T-helper 1 cell treated with Interleukin-12 subunit alpha and Interleukin-12 subunit beta and Interleukin-4 antibody, amounts not matched to agents 30 ng/mL and 1 ng/mL, for 36 hours (primary cell): Measurements from ENCODE around the gene PYROXD2. TPM values are rescaled to one million over a fixed set of nuclear protein-coding genes. Genes with fewer than 3 reads are reported as not detected.

Experiments used
- intact Hi-C: fragments of 100-400 bp; cut with micrococcal nuclease; formaldehyde crosslinking; loops from one replicate; pipeline ENCODE4 v1.15.1; 2024
- total RNA-seq: library from RNA; stranded (reverse); gene quantifications from 2 replicates; pipeline ENCODE4 v1.2.3, GENCODE V29; 2022

The PYROXD2 gene
- total RNA-seq, 1 donor from 2014 or later, result 7.1 TPM

DNA sequence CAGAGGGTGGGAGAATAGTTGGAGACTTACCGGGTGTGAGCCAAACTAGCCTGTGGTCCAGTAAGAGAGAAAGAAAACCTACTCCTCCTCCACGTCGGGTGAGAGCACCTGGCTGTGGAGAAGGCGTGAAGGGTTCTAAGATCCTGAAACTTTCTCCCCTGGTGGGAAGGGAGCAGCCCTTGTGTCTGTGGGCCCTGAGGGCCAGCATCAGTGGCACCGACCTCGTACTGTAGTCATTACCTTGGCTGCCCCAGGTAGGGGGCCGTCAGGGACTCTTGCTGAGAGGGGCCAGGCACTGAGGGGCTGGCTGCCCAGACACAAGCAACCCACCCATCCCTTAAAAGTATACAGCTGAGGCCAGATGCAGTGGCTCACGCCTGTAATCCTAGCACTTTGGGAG, 77.5 kb downstream of the PYROXD2 start:
- intact Hi-C loops, result no loop called here

Other genes with a start within 250 kb of the PYROXD2 start
- gene LOXL4, start 147.0 kb downstream of the PYROXD2 start, total RNA-seq, result not detected in 2 replicates
- 82.4 and 89.8 TPM in 2 replicates for gene HPS1, start 31.8 kb upstream of the PYROXD2 start, total RNA-seq